Measurements from ENCODE around the gene HERC5. TPM values are rescaled to one million over a fixed set of nuclear protein-coding genes. Genes with fewer than 3 reads are reported as not detected.

HERC5 gene
- total RNA-seq, 1 donor, result 1.4 TPM

Other genes starting within 250 kb of the HERC5 start
- 21.0 and 21.2 TPM in 2 replicates for gene PPM1K, start 172.6 kb upstream of the HERC5 start, total RNA-seq
- 12.4 and 21.4 TPM in 2 replicates for gene HERC6, start 78.3 kb upstream of the HERC5 start, total RNA-seq
- gene PYURF, start 66.7 kb downstream of the HERC5 start, total RNA-seq, result 55.7 and 60.1 TPM in 2 replicates
- gene HERC3, start 135.4 kb downstream of the HERC5 start, total RNA-seq, result 15.6 and 15.9 TPM in 2 replicates
- 2.9 and 5.1 TPM in 2 replicates for gene NAP1L5, start 240.7 kb downstream of the HERC5 start, total RNA-seq

All from osteoblast (primary cell).